HG03045 (cell line): ENCODE results near the gene MAPKBP1.
"Not testable (repeated sequence)": the region's sequence is repeated elsewhere in the genome, so short reads cannot be mapped to it uniquely, and the experiment has no call there.

Source experiments
- ATAC-seq: cut with Tn5 transposase; IDR thresholded peaks from one replicate; pipeline ENCODE4 v1.9.1; 2021; ENCODE audit warnings: mild to moderate bottlenecking, moderate library complexity; ENCODE audit not compliant: unreplicated experiment

The MAPKBP1 gene

DNA sequence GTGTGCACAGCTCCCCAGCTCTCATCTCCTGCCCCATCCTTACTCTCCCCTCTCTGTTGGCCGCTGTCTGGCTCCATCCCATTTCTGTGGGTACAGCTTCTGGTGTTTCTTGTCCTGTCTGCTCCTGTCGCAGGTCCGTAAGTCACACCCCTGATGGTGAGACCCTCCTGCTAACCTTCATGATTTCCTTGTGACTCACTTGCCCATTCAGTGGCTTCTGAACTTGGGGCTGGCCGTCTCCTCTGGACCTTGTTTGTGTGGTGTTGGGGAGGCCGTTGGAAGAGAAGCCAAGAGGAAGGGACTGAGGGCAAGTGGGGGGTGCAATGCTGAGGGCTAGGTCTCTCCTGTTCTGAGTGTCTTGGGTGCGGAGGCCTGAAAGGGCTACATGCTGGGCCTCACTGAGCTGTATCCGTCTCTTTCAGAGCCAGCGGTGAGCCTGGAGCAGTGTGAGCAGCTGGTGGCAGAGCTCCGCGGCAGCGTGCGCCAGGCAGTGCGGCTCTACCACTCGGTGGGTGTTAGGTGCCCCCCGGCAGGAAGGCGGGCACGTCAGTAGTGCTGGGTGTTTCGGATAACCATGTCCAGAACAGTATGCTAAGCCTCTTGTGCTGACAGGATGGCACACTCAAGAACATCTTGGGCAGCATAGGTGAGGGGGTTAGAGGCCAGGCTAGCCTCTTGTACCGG lies 49.9 kb downstream of the MAPKBP1 start:
- ATAC-seq, result no peak

- ATAC-seq, result no peak
These were observed 50.9 kb downstream of the MAPKBP1 start for GRCh38 chr15:41825145-41825544.

- ATAC-seq, result no peak
These were observed 51.6 kb downstream of the MAPKBP1 start for GRCh38 chr15:41825572-41826535.

DNA sequence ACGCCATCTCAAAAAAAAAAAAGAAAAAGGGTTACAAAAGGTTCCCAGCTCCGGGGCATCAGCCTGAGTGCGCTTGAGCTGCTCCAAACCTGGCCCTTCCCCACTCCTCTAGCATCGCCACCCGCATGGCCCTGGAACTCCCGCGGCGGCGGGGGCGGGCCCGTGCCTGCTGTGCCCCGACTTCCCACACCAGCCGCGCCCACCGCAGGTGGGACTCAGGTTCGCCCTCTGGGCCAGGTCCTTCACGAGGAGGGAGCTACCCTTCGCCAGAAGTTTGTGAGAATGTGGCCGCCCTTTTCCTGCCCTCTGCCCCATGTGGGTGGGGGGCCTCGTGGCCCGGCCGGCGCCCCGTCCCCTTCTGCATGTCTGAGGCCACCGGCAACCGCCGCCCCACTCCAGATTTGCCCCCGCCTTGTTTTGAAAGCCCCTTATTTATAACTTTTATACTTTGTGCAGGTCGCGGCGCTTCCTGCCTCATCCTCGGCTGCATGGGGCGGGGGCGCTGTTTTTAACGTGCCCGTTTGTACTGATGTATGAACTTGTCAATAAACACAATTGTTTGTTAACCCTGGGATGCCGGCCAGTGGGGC lies 53.1 kb downstream of the MAPKBP1 start:
- ATAC-seq, result no peak

- ATAC-seq, result peak; percentile 66
These were observed 53.9 kb downstream of the MAPKBP1 start, which contains the start of gene JMJD7 for GRCh38 chr15:41827880-41828806. Gene JMJD7 (plus strand): TSS chr15:41828092. CDS start chr15:41828125, 33 bp downstream.

- no peak for ATAC-seq
These were observed 54.5 kb downstream of the MAPKBP1 start for GRCh38 chr15:41828807-41829141.

DNA sequence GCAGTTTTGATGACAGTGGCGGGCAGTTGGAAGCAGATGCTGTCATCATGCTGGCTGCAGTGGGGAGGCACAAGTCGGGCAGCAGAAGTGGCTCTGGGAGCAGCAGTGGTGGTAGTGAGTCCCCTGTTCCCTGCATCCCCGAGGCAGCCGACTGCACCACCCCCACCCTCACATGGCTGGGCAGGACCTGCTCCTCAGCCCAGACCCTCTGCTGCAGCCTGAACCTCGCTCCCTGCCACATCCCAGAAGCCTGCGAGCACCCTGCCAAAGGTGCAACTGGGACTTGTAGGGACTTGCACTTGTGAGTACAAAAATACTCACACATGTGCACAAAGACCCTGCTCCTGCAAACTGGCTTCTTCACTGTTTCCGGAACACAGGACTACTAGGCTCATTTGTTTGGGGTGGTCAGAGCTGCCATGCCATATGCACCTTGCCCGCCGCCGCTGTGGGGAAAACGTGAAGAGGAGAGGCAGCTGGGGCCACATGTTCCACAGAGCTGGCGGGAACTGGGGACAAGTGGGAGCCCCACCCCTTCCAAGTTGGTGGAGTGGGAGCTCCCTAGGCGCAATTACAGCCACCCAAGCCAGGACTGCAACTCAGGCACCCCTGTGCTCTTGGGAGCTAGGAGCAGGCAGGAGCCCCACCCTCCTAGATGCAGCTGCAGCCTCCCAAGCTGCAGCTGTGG lies 55.8 kb downstream of the MAPKBP1 start:
- ATAC-seq, result no peak

DNA sequence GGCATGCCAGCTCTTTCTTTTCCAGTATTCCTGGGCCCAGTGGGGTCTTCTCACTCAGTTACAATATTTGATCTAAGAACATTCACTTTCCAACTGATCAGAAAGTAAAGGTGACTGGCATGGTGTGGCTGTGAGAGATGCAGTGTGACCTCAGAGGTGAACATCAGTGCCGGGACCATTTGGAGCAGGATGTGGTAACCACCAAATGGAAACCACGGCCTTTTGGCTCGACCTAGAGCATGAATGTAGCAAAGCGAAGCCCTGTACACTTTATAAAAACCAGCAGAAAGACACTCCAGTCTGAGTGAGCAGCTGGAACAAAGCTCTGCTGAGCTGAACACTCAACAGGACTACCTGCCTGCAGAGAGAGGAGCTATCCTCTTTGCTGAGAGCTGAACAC lies 57.0 kb downstream of the MAPKBP1 start:
- ATAC-seq, result not testable (repeated sequence)

- no peak for ATAC-seq
These were observed 57.9 kb downstream of the MAPKBP1 start for GRCh38 chr15:41832208-41832607.

GRCh38 chr15:41832875-41833274 lies 58.6 kb downstream of the MAPKBP1 start:
- no peak for ATAC-seq

- ATAC-seq, result no peak
These were observed 59.8 kb downstream of the MAPKBP1 start for GRCh38 chr15:41834096-41834495.

GRCh38 chr15:41836073-41836472 lies 61.8 kb downstream of the MAPKBP1 start:
- ATAC-seq, result no peak

- no peak for ATAC-seq
These were observed 62.6 kb downstream of the MAPKBP1 start for GRCh38 chr15:41836713-41837454.

GRCh38 chr15:41838400-41838897 lies 64.2 kb downstream of the MAPKBP1 start, which contains the start of gene PLA2G4B:
Gene PLA2G4B (plus strand): TSS chr15:41838847. CDS start chr15:41838914, 67 bp downstream.
- ATAC-seq, result no peak

- no peak for ATAC-seq
These were observed 65.7 kb downstream of the MAPKBP1 start for GRCh38 chr15:41839781-41840491.

GRCh38 chr15:41840673-41841072 lies 66.4 kb downstream of the MAPKBP1 start:
- ATAC-seq, result no peak

GRCh38 chr15:41841131-41841530 lies 66.8 kb downstream of the MAPKBP1 start:
- no peak for ATAC-seq

- no peak for ATAC-seq
These were observed 67.9 kb downstream of the MAPKBP1 start for GRCh38 chr15:41842229-41842628.
